Keratinocyte (primary cell): ENCODE results near the gene IL1RAPL2. TPM values are rescaled to one million over a fixed set of nuclear protein-coding genes. Genes with fewer than 3 reads are reported as not detected.
A peak's percentile ranks its signal among the peaks of the same experiment; 100 is the strongest.

Experiments used
- DNase-seq: peaks from one replicate; pipeline ENCODE4 v3.0.0-alpha.2; 2011; ENCODE audit warnings: low read depth, missing footprints, low spot score
- FAIRE-seq: peaks from 2 replicates; lab custom pipeline; 2011; peaks lifted over from hg19 to GRCh38; lab: Jason Lieb, UNC
- H2AFZ ChIP-seq: 2 replicates; pipeline ENCODE4 v1.6.0; 2012; ENCODE audit warnings: low read length, control low read depth, inconsistent platforms; ENCODE audit not compliant: control insufficient read depth
- H3K27ac ChIP-seq: 2 replicates; pipeline ENCODE4 v1.5.1; 2011; ENCODE audit warnings: low read length; ENCODE audit not compliant: control insufficient read depth, insufficient read depth
- H3K27me3 ChIP-seq: 3 replicates; pipeline ENCODE4 v1.6.0; 2011; ENCODE audit warnings: low read length; ENCODE audit not compliant: control insufficient read depth, insufficient read depth; ENCODE audit errors: extremely low read depth
- H3K36me3 ChIP-seq, 2 experiments: 2 replicates in 1 of 2; 3 replicates in 1 of 2; pipeline ENCODE4 v1.5.1; 2011; ENCODE audit warnings: low read length in 2 of 2, mild to moderate bottlenecking in 1 of 2; ENCODE audit not compliant: control insufficient read depth in 2 of 2, insufficient read depth in 2 of 2; ENCODE audit errors: extremely low read depth in 1 of 2
- H3K4me1 ChIP-seq: 3 replicates; pipeline ENCODE4 v1.5.1; 2011; ENCODE audit warnings: low read length; ENCODE audit not compliant: control insufficient read depth, insufficient read depth; ENCODE audit errors: extremely low read depth
- H3K4me2 ChIP-seq: 3 replicates; pipeline ENCODE4 v1.6.0; 2011; ENCODE audit warnings: low read depth, low read length; ENCODE audit not compliant: control insufficient read depth, insufficient read depth; ENCODE audit errors: extremely low read depth
- H3K4me3 ChIP-seq, 3 experiments: fragments of 200-600 bp in 1 of 3; sonication (generic) in 1 of 3; 2 replicates in 2 of 3; 3 replicates in 1 of 3; pipeline ENCODE4 v1.5.1; 2011 to 2016; ENCODE audit warnings: low read length in 3 of 3, mild to moderate bottlenecking in 3 of 3, control low read depth in 2 of 3, inconsistent platforms in 1 of 3, low read depth in 1 of 3, mixed read lengths in 1 of 3, mixed run types in 1 of 3, moderate library complexity in 1 of 3; ENCODE audit not compliant: control insufficient read depth in 2 of 3, insufficient read depth in 2 of 3; ENCODE audit errors: extremely low read depth in 1 of 3
- H3K79me2 ChIP-seq: 2 replicates; pipeline ENCODE4 v1.6.0; 2012; ENCODE audit warnings: low read length; ENCODE audit not compliant: control insufficient read depth, insufficient read depth
- H3K9ac ChIP-seq: 3 replicates; pipeline ENCODE4 v1.6.0; 2011; ENCODE audit warnings: low read length; ENCODE audit not compliant: control insufficient read depth, insufficient read depth; ENCODE audit errors: extremely low read depth
- H3K9me1 ChIP-seq: 3 replicates; pipeline ENCODE4 v1.6.0; 2011; ENCODE audit warnings: low read length; ENCODE audit not compliant: control insufficient read depth, insufficient read depth; ENCODE audit errors: extremely low read depth
- H3K9me3 ChIP-seq: 2 replicates; pipeline ENCODE4 v1.5.1; 2012; ENCODE audit warnings: low read depth, low read length; ENCODE audit not compliant: control insufficient read depth
- H4K20me1 ChIP-seq: 3 replicates; pipeline ENCODE4 v1.6.0; 2011; ENCODE audit warnings: low read length; ENCODE audit not compliant: control insufficient read depth, insufficient read depth; ENCODE audit errors: extremely low read depth
- EZH2 ChIP-seq: IDR thresholded peaks from one replicate; pipeline ENCODE4 v1.6.1; 2012; ENCODE audit warnings: inconsistent platforms, mild to moderate bottlenecking, low read length, moderate library complexity
- dilution Hi-C: fragments of 300-500 bp; cut with MboI; formaldehyde crosslinking; loops from one replicate; pipeline ENCODE4 v1.7.0; 2020; ENCODE audit warnings: low sequenced_read_pairs; ENCODE audit not compliant: extremely low pct_ligation_motif_present
- polyA plus RNA-seq, 5 experiments: library from polyadenylated mRNA; depleted of rRNA in 3 of 5; stranded (reverse) in 3 of 5; stranded (forward) in 1 of 5; unstranded in 1 of 5; fragments of >200 nt; gene quantifications; 1 replicate in 1 of 5; 2 replicates in 3 of 5; 3 replicates in 1 of 5; pipeline versions ENCODE4 v1.2.1 to v1.2.3, GENCODE V29; 2011 to 2012; ENCODE audit warnings: missing spikeins in 2 of 5, low read depth in 1 of 5, low replicate concordance in 1 of 5
- TF ChIP-seq, protein P1 (sequence below), 3 experiments: IDR thresholded peaks in 1 of 3; conservative IDR thresholded peaks in 1 of 3; optimal IDR thresholded peaks in 1 of 3; 2 replicates in 2 of 3; 3 replicates in 1 of 3; pipeline versions ENCODE3 to v1.5.1; 2011; ENCODE audit warnings: low read length in 3 of 3, mild to moderate bottlenecking in 3 of 3, moderate library complexity in 2 of 3, control low read depth in 1 of 3, inconsistent platforms in 1 of 3; ENCODE audit not compliant: insufficient read depth in 2 of 3; ENCODE audit errors: extremely low read depth in 1 of 3

IL1RAPL2 gene
- polyA plus RNA-seq, 1 donor (not counting 4 experiments of a cell fraction or from before 2014, with no cell fraction given): 0.24 TPM

- dilution Hi-C loops: no loop called here
- no peak overlapping the region for H3K9ac ChIP-seq
- DNase-seq: no peak
- H3K27me3 ChIP-seq: no peaks in the 10 kb centered on the region
- no peak for TF ChIP-seq EZH2
- TF ChIP-seq, protein P1, sequence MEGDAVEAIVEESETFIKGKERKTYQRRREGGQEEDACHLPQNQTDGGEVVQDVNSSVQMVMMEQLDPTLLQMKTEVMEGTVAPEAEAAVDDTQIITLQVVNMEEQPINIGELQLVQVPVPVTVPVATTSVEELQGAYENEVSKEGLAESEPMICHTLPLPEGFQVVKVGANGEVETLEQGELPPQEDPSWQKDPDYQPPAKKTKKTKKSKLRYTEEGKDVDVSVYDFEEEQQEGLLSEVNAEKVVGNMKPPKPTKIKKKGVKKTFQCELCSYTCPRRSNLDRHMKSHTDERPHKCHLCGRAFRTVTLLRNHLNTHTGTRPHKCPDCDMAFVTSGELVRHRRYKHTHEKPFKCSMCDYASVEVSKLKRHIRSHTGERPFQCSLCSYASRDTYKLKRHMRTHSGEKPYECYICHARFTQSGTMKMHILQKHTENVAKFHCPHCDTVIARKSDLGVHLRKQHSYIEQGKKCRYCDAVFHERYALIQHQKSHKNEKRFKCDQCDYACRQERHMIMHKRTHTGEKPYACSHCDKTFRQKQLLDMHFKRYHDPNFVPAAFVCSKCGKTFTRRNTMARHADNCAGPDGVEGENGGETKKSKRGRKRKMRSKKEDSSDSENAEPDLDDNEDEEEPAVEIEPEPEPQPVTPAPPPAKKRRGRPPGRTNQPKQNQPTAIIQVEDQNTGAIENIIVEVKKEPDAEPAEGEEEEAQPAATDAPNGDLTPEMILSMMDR (optimal IDR thresholded peaks at IDR 0.05 in 1 of 3, IDR thresholded peaks at IDR 0.05 in 1 of 3, conservative IDR thresholded peaks at IDR 0.05 in 1 of 3; ENCODE audit: extremely low read depth in 1 of 3, insufficient read depth in 2 of 3, low read length in 3 of 3): no peak
- H4K20me1 ChIP-seq: no peaks in the 10 kb centered on the region
- H2AFZ ChIP-seq: peak overlapping the region; percentile 64
- no peaks in the 10 kb centered on the region for H3K36me3 ChIP-seq
- no peaks in the 10 kb centered on the region for H3K79me2 ChIP-seq
- no peak overlapping the region for H3K4me2 ChIP-seq
- peaks cover 5% of the 10 kb centered on the region for H3K4me1 ChIP-seq
- no peak for FAIRE-seq
- no peak overlapping the region for H3K4me3 ChIP-seq
- no peak overlapping the region for H3K27ac ChIP-seq
- no peaks in the 10 kb centered on the region for H3K9me1 ChIP-seq
- no peaks in the 10 kb centered on the region for H3K9me3 ChIP-seq
Measured at GRCh38 chrX:105307762-105308161, 741.8 kb downstream of the IL1RAPL2 start.

GRCh38 chrX:105313596-105313995 lies 747.6 kb downstream of the IL1RAPL2 start:
- FAIRE-seq (no peak), DNase-seq (no peak)
- peaks cover 1% of the 10 kb centered on the region for H3K79me2 ChIP-seq
- dilution Hi-C loops: no loop called here
- H3K27ac ChIP-seq: peak overlapping the region; percentile 76
- peak overlapping the region; percentile 61 for H3K4me2 ChIP-seq
- H3K27me3 ChIP-seq: no peaks in the 10 kb centered on the region
- H3K36me3 ChIP-seq: no peaks in the 10 kb centered on the region
- TF ChIP-seq EZH2: no peak
- TF ChIP-seq, protein P1 (optimal IDR thresholded peaks at IDR 0.05 in 1 of 3, IDR thresholded peaks at IDR 0.05 in 1 of 3, conservative IDR thresholded peaks at IDR 0.05 in 1 of 3; ENCODE audit: extremely low read depth in 1 of 3, insufficient read depth in 2 of 3, low read length in 3 of 3): no peak
- peak overlapping the region; percentile 8 to 43 (median 40) for H3K4me3 ChIP-seq
- no peak overlapping the region for H2AFZ ChIP-seq
- H3K4me1 ChIP-seq: peaks cover 12% of the 10 kb centered on the region
- no peaks in the 10 kb centered on the region for H3K9me1 ChIP-seq
- H4K20me1 ChIP-seq: no peaks in the 10 kb centered on the region
- no peaks in the 10 kb centered on the region for H3K9me3 ChIP-seq
- H3K9ac ChIP-seq: peak overlapping the region; percentile 51
